ENCODE data around the gene SERINC5.
A peak's percentile ranks its signal among the peaks of the same experiment; 100 is the strongest.
"Not testable (repeated sequence)": the region's sequence is repeated elsewhere in the genome, so short reads cannot be mapped to it uniquely, and the experiment has no call there.

SERINC5 gene

DNA sequence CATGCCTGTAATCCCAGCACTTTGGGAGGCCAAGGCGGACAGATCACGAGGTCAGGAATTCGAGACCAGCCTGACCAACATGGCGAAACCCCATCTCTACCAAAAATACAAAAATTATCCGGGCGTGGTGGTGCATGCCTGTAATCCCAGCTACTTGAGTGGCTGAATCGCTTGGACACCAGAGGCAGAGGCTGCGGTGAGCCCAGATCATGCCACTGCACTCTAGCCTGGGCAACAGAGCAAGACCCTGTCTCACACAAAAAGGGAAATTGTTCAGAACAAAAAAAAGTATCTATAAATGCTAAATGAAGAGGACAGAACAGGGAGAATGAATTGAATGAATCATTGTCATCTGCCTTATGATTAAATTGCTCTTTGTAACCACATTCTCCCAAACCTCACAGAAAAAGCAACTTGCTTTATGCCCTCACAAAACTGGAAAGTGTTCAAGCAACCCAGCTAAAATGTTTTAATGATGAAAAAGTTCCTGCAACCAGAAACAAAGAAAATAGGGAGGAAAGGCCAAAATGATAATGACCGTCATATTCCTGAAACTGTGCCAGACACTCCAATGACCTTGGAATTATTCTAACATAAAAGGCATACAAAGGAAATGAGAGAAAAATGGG lies 83.7 kb downstream of the SERINC5 start:
- DNase-seq (ENCODE audit: low read depth in 2 of 2) = no peak

DNA sequence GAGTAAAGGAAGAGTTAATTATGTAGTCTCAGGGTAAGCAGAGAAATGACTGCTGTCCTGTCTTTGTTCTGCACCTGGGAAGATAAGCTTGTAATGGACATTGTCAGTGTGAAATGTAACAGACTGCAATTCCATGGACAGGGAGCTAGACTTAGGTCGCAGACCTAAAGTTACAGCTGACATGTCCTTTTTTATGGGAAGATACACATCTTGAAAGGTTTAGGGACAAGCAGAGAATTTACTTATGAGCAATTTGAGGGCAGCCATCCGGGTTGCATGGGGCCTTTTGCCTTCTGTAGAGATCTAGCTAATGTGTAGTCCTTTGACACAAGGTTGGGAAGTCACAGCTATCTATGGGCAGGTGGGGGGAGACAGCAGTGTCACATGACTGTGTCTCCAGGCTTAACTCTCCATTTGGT lies 85.7 kb downstream of the SERINC5 start:
- no peak for DNase-seq (ENCODE audit: low read depth in 2 of 2)

DNA sequence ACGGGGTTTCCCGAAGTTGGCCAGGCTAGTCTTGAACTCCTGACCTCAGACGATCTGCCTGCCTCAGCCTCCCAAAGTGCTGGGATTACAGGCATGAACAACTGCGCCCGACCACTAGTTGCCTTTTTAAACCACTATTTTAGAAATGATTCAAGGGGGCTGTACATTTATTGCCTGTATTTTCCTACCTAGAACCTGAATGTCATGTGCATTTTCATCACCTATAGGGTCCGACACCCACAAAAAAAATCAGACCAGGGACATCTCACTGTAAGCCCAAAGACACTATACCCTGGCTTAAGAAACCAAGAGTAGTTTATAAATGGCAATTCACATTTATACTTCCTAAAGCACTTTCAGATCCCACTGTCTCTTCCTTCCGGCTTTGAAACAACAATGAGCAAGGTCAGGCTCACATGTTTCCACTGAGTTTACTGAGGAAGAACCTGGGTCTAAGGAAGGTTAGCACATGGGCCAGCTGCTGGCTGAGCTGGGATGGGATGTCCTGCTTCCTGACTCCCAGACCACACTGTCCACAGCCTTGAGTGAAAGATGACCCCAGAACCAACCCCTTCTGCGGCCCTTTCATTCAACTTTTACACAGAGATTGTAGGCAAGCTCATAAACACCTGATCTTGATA lies 87.3 kb downstream of the SERINC5 start:
- no peak for DNase-seq (ENCODE audit: low read depth in 2 of 2)

- DNase-seq (ENCODE audit: low read depth in 2 of 2) = no peak
Observed at GRCh38 chr5:80165452-80165851, 90.4 kb downstream of the SERINC5 start.

DNA sequence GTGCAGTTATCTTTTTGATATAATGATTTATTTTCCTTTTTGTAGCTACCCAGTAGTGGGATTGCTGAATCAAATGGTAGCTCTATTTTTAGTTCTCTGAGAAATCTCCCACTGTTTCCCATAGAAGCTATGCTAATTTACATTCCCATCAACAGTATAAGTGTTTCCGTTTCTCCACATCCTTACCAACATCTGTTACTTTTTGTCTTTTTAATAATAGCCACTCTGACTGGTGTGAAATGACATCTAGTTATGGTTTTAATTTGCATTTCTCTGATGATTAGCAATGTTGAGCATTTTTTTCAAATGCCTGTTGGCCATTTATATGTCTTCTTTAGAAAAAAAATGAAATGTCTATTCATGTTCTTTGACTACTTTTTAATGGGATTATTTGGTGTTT lies 94.7 kb downstream of the SERINC5 start:
- no peak for DNase-seq (ENCODE audit: low read depth in 2 of 2)

DNA sequence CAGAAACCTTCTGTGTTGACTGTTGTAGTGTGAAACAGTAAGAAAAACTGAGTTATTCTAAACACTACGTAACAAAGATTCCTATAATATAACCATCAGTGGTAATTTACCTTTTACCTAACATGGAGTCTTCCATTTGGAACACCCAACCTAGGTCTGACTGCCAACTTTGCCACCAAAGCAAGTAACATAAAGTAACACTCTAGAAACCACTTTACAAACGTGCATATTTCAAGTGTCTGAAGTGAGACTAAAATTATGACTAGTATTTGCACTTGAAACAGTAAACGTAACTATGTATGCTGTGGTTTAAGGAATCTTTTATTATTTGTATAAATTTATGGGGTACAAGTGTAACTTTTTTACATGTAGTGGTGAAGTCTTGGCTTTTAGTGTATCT lies 95.6 kb downstream of the SERINC5 start:
- no peak for DNase-seq (ENCODE audit: low read depth in 2 of 2)

- DNase-seq (ENCODE audit: low read depth in 2 of 2) = no peak
Observed at GRCh38 chr5:80159133-80159815, 96.6 kb downstream of the SERINC5 start.

- no peak for DNase-seq (ENCODE audit: low read depth in 2 of 2)
Observed at GRCh38 chr5:80156156-80156555, 99.7 kb downstream of the SERINC5 start.

- DNase-seq (ENCODE audit: low read depth in 2 of 2) = no peak
Observed at GRCh38 chr5:80154749-80155148, 101.1 kb downstream of the SERINC5 start.

GRCh38 chr5:80154289-80154688 lies 101.6 kb downstream of the SERINC5 start:
- not testable (repeated sequence) for DNase-seq (ENCODE audit: low read depth in 2 of 2)

DNA sequence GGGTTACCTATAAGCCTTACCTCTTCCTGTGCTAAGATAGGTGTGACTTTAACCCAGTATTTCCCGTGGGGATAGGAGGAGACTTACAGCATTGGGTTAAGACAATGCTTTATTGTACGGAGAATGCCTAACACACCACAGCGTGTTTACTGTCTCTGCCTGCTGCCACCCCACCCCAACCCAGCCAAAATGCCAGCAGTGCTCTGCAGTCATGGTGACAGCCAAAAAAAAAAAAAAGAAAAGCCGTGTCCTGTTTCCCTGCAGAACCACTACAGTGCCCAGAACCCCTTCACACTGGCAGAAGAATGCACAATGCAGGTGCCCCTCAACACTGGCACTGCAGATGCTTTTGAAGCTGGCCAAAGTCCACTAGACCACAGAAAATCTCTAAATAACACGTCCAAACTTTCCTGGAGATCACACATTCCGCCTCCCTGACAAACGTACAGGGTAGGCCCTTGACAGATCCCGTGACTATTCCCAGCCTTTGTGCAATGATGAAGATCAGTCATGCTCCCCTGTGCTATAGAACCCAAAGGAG lies 102.2 kb downstream of the SERINC5 start:
- DNase-seq (ENCODE audit: low read depth in 2 of 2) = no peak

GRCh38 chr5:80152778-80153177 lies 103.1 kb downstream of the SERINC5 start:
- DNase-seq (ENCODE audit: low read depth in 2 of 2) = no peak

DNA sequence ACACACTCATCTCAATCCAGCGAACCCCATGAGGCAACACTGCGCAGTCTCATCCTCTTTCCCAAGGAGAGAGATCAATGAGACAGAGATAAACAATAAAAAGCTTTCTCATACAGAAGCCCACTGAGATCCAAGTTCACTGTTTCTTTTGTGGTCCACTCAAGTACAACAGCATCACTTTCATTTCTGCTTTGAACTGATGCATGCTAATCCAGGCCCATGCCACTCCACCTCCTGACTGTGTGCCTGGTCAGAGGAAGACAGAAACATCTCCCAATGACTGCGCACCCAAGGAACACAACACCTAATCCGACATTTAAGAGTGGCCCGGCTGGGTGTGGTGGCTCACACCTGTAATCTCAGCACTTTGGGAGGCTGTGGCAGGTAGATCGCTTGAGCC lies 104.0 kb downstream of the SERINC5 start:
- no peak for DNase-seq (ENCODE audit: low read depth in 2 of 2)

DNA sequence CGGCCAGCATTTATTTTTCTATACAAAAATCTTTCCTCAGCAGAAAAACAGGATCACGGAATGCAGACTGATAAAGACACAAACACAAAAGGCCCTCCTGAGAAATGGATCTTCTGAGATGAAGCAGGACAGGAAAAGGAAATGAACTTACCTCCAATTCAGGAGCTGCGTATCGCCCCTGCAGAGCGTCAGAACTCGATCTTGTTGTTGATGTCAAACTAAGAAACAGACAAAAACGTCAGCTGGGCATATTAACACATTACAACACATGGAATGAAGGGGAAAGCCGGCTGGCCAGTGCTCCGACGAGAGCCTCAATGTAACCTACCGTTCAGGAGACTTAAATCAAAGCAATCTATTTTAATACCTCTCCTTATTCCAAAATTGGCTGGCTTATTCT lies 105.1 kb downstream of the SERINC5 start:
- no peak for DNase-seq (ENCODE audit: low read depth in 2 of 2)

- DNase-seq (ENCODE audit: low read depth in 2 of 2) = no peak
Observed at GRCh38 chr5:80149161-80149609, 106.7 kb downstream of the SERINC5 start.

DNA sequence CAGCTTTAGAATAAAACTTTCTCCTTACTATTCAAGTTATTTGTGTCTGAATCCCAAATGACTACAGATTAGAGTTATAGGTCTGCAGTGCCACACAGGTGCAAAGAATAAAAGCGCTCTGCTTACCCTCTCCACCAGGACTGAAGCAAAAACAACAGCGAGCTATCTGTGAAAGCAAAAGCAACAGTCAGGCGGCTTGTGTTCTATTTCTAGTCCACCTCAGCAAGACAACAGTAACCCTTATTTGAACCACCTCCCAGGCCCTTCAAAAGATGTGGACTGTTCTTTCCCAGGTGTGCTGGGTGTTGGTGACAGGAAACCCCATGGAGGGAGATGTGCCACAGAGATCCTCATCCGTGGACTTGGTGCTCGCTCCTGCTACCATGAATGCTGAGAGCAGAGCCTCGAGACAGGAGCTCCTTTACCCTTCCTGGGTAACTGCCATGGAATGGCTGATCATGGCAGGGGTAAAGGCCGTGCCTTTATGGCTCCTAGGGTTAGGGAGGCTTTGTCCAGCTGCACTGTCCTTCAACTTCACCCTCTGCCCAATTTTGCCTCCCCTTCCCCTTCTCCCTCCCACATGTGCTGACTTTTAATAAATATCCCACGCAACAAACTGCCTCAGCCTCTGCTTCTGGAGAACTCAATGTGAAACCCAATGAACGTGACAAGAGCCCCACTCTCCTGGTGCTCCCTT lies 108.6 kb downstream of the SERINC5 start:
- no peak for DNase-seq (ENCODE audit: low read depth in 2 of 2)

GRCh38 chr5:80146046-80146445 lies 109.8 kb downstream of the SERINC5 start:
- DNase-seq (ENCODE audit: low read depth in 2 of 2) = no peak

DNA sequence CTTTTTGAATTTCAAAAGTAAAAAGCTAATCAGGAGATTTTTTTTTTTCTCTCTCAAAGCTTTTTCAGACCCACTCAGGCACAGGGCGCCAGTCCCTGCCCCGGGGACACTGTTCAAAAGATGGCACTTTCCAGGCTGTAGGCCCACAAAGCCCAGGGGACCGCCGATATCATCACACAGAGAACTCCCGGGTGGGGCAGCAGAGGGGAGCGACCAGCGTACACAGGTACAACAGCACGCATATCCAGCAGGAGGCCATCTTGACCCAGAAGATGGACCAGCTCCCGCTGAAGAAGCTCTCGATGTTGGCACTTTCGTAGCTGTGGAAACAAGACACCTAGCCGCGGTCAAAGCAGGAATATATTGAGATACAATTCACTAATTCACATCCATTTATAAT lies 112.4 kb downstream of the SERINC5 start:
- DNase-seq (ENCODE audit: low read depth in 2 of 2) = no peak

GRCh38 chr5:80142996-80143395 lies 112.9 kb downstream of the SERINC5 start:
- DNase-seq (ENCODE audit: low read depth in 2 of 2) = no peak

- no peak for DNase-seq (ENCODE audit: low read depth in 2 of 2)
Observed at GRCh38 chr5:80141681-80142080, 114.2 kb downstream of the SERINC5 start.

- DNase-seq (ENCODE audit: low read depth in 2 of 2) = peak in 1 of 2 experiments; percentile 19
Observed at GRCh38 chr5:80141147-80141671, 114.6 kb downstream of the SERINC5 start.

- DNase-seq (ENCODE audit: low read depth in 2 of 2) = no peak
Observed at GRCh38 chr5:80140496-80140895, 115.4 kb downstream of the SERINC5 start.

Data from fibroblast of skin of left biceps (primary cell).